ENCODE measurements around the gene ZNF331.
"Not testable (repeated sequence)": the region's sequence is repeated elsewhere in the genome, so short reads cannot be mapped to it uniquely, and the experiment has no call there.

The ZNF331 gene

GRCh38 chr19:53515047-53515446, 22.9 kb upstream of the ZNF331 start:
- H3K27ac Mint-ChIP-seq; H3K9me3 Mint-ChIP-seq; DNase-seq (ENCODE audit: low spot score in 2 of 2); ATAC-seq; H3K36me3 Mint-ChIP-seq; H3K4me1 Mint-ChIP-seq; H3K4me3 Mint-ChIP-seq: not testable (repeated sequence)

- no peak for DNase-seq (ENCODE audit: low spot score in 2 of 2)
- no peak overlapping the region for H3K27ac Mint-ChIP-seq
- peaks cover 9% of the 10 kb centered on the region for H3K9me3 Mint-ChIP-seq
- H3K4me3 Mint-ChIP-seq, result no peak overlapping the region
- H3K36me3 Mint-ChIP-seq, result no peaks in the 10 kb centered on the region
- no peak for ATAC-seq
- peaks cover 17% of the 10 kb centered on the region for H3K4me1 Mint-ChIP-seq
Measured at GRCh38 chr19:53517114-53517741, 20.7 kb upstream of the ZNF331 start.

GRCh38 chr19:53518121-53518520, 19.8 kb upstream of the ZNF331 start:
- no peaks in the 10 kb centered on the region for H3K36me3 Mint-ChIP-seq
- H3K9me3 Mint-ChIP-seq, result peaks cover 9% of the 10 kb centered on the region
- H3K27ac Mint-ChIP-seq, result no peak overlapping the region
- ATAC-seq (no peak), DNase-seq (ENCODE audit: low spot score in 2 of 2) (no peak)
- H3K4me3 Mint-ChIP-seq, result no peak overlapping the region
- H3K4me1 Mint-ChIP-seq, result peaks cover 17% of the 10 kb centered on the region

GRCh38 chr19:53518716-53519115, 19.2 kb upstream of the ZNF331 start:
- H3K36me3 Mint-ChIP-seq, result no peaks in the 10 kb centered on the region
- peaks cover 17% of the 10 kb centered on the region for H3K4me1 Mint-ChIP-seq
- DNase-seq (ENCODE audit: low spot score in 2 of 2), result no peak
- peaks cover 9% of the 10 kb centered on the region for H3K9me3 Mint-ChIP-seq
- no peak overlapping the region for H3K4me3 Mint-ChIP-seq
- no peak overlapping the region for H3K27ac Mint-ChIP-seq
- ATAC-seq, result no peak

- DNase-seq (ENCODE audit: low spot score in 2 of 2) (no peak), ATAC-seq (no peak)
- H3K4me1 Mint-ChIP-seq, result peaks cover 17% of the 10 kb centered on the region
- peaks cover 9% of the 10 kb centered on the region for H3K9me3 Mint-ChIP-seq
- no peak overlapping the region for H3K27ac Mint-ChIP-seq
- no peaks in the 10 kb centered on the region for H3K36me3 Mint-ChIP-seq
- H3K4me3 Mint-ChIP-seq, result no peak overlapping the region
Measured at GRCh38 chr19:53519446-53519845, 18.5 kb upstream of the ZNF331 start.

- Mint-ChIP-seq H3K9me3 (peaks cover 9% of the 10 kb centered on the region), H3K4me1 (peaks cover 17% of the 10 kb centered on the region), H3K27ac (peak overlapping the region; percentile 97), H3K36me3 (no peaks in the 10 kb centered on the region), H3K4me3 (peak overlapping the region; percentile 100)
- no peak for DNase-seq (ENCODE audit: low spot score in 2 of 2)
- ATAC-seq, result no peak
Measured at GRCh38 chr19:53520163-53520546, 17.8 kb upstream of the ZNF331 start.

- DNase-seq (ENCODE audit: low spot score in 2 of 2) (peak; percentile 60 to 86), ATAC-seq (peak; percentile 99)
- Mint-ChIP-seq H3K4me3 (peak overlapping the region; percentile 100), H3K36me3 (no peaks in the 10 kb centered on the region), H3K27ac (peak overlapping the region; percentile 97), H3K9me3 (peaks cover 13% of the 10 kb centered on the region), H3K4me1 (peaks cover 17% of the 10 kb centered on the region)
Measured at GRCh38 chr19:53520547-53521372, 17.2 kb upstream of the ZNF331 start.

GRCh38 chr19:53521373-53522202, 16.4 kb upstream of the ZNF331 start:
- H3K9me3 Mint-ChIP-seq, result peaks cover 16% of the 10 kb centered on the region
- H3K36me3 Mint-ChIP-seq, result no peaks in the 10 kb centered on the region
- H3K4me1 Mint-ChIP-seq, result peaks cover 17% of the 10 kb centered on the region
- no peak for DNase-seq (ENCODE audit: low spot score in 2 of 2)
- ATAC-seq, result peak; percentile 1
- H3K27ac Mint-ChIP-seq, result peak overlapping the region; percentile 97
- H3K4me3 Mint-ChIP-seq, result peak overlapping the region; percentile 100

- Mint-ChIP-seq H3K4me1 (peaks cover 11% of the 10 kb centered on the region), H3K4me3 (no peak overlapping the region), H3K27ac (no peak overlapping the region), H3K9me3 (peaks cover 14% of the 10 kb centered on the region), H3K36me3 (no peaks in the 10 kb centered on the region)
- ATAC-seq (no peak), DNase-seq (ENCODE audit: low spot score in 2 of 2) (no peak)
Measured at GRCh38 chr19:53525922-53526321, 12.0 kb upstream of the ZNF331 start.

- no peak overlapping the region for H3K4me3 Mint-ChIP-seq
- H3K9me3 Mint-ChIP-seq, result peaks cover 8% of the 10 kb centered on the region
- H3K36me3 Mint-ChIP-seq, result no peaks in the 10 kb centered on the region
- no peak for ATAC-seq
- H3K27ac Mint-ChIP-seq, result no peak overlapping the region
- no peak for DNase-seq (ENCODE audit: low spot score in 2 of 2)
- H3K4me1 Mint-ChIP-seq, result no peaks in the 10 kb centered on the region
Measured at GRCh38 chr19:53530622-53531021, 7.3 kb upstream of the ZNF331 start.

- H3K4me3 Mint-ChIP-seq, result no peak overlapping the region
- peaks cover 4% of the 10 kb centered on the region for H3K9me3 Mint-ChIP-seq
- H3K36me3 Mint-ChIP-seq, result no peaks in the 10 kb centered on the region
- DNase-seq (ENCODE audit: low spot score in 2 of 2) (no peak), ATAC-seq (no peak)
- H3K4me1 Mint-ChIP-seq, result no peaks in the 10 kb centered on the region
- H3K27ac Mint-ChIP-seq, result no peak overlapping the region
Measured at GRCh38 chr19:53531457-53531856, 6.5 kb upstream of the ZNF331 start.

GRCh38 chr19:53532362-53532761, 5.6 kb upstream of the ZNF331 start:
- Mint-ChIP-seq H3K4me1 (no peaks in the 10 kb centered on the region), H3K9me3 (peaks cover 2% of the 10 kb centered on the region), H3K36me3 (peaks cover 3% of the 10 kb centered on the region), H3K4me3 (no peak overlapping the region), H3K27ac (no peak overlapping the region)
- ATAC-seq (no peak), DNase-seq (ENCODE audit: low spot score in 2 of 2) (no peak)

GRCh38 chr19:53536225-53536548, 1.8 kb upstream of the ZNF331 start:
- Mint-ChIP-seq H3K27ac (no peak overlapping the region), H3K9me3 (peaks cover 2% of the 10 kb centered on the region)

GRCh38 chr19:53537121-53537520, 824 bp upstream of the ZNF331 start:
- Mint-ChIP-seq H3K27ac (peak overlapping the region; percentile 98), H3K36me3 (peaks cover 38% of the 10 kb centered on the region), H3K4me3 (peak overlapping the region; percentile 97), H3K9me3 (peaks cover 2% of the 10 kb centered on the region), H3K4me1 (peaks cover 18% of the 10 kb centered on the region)
- DNase-seq (ENCODE audit: low spot score in 2 of 2), result no peak
- no peak for ATAC-seq

More at GRCh38 chr19:53536225-53536548, 1.8 kb upstream of the ZNF331 start:
- DNase-seq (ENCODE audit: low spot score in 2 of 2) (no peak), ATAC-seq (no peak)
- Mint-ChIP-seq H3K36me3 (peaks cover 33% of the 10 kb centered on the region), H3K4me3 (no peak overlapping the region), H3K4me1 (peaks cover 18% of the 10 kb centered on the region)

GRCh38 chr19:53538378-53539109, 599 bp downstream of the ZNF331 start:
- peak overlapping the region; percentile 97 for H3K4me3 Mint-ChIP-seq
- peaks cover 53% of the 10 kb centered on the region for H3K36me3 Mint-ChIP-seq
- DNase-seq (ENCODE audit: low spot score in 2 of 2) (no peak), ATAC-seq (peak; percentile 34)
- H3K27ac Mint-ChIP-seq, result peak overlapping the region; percentile 98
- H3K9me3 Mint-ChIP-seq, result peaks cover 2% of the 10 kb centered on the region
- peaks cover 18% of the 10 kb centered on the region for H3K4me1 Mint-ChIP-seq

All from stimulated activated effector memory CD8-positive, alpha-beta T cell treated with anti-CD3 and anti-CD28 coated beads, Interleukin-12 subunit alpha, Interleukin-12 subunit beta, amount 100 ng/mL, for 72 hours (primary cell).